ENCODE measurements around the gene PGA5.
"Not testable (repeated sequence)": the region's sequence is repeated elsewhere in the genome, so short reads cannot be mapped to it uniquely, and the experiment has no call there.

DNA sequence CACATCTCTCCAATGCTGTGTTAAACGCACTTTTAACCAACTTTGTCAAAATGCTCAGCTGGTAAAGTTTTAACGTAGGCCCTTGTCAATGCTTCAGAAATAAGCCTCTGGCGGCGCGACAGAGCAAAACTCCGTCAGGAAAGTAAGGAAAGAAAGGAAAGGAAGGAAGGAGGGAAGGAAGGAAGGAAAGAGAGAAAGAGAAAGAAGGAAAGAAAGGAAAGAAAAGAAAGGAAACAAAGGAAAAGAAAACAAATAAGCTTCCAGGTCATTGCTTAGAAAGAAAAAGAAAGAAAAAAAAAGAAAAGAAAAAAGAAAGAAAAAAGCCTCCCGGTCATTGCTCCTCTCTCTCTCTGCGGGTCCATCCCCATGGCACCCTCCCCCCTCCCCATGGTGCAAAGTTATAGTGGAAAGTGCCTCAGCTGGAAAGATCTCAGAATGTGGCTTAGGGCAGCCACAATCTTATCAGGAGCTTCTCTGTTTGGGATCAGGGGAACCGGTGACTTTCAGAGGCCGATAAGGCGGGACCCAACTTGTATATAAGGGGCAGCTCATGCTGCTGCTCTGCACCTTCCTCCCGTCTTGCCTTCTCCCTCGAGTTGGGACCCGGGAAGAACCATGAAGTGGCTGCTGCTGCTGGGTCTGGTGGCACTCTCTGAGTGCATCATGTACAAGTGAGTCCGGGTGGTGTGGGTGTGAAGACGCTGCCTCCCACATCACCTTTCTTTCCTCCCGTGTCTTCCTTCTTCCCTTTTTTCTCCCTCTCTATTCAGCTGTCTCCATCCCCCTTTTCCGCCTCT, 37.8 kb upstream of the PGA5 start, which contains the start of gene PGA3:
- TF ChIP-seq, protein P1, sequence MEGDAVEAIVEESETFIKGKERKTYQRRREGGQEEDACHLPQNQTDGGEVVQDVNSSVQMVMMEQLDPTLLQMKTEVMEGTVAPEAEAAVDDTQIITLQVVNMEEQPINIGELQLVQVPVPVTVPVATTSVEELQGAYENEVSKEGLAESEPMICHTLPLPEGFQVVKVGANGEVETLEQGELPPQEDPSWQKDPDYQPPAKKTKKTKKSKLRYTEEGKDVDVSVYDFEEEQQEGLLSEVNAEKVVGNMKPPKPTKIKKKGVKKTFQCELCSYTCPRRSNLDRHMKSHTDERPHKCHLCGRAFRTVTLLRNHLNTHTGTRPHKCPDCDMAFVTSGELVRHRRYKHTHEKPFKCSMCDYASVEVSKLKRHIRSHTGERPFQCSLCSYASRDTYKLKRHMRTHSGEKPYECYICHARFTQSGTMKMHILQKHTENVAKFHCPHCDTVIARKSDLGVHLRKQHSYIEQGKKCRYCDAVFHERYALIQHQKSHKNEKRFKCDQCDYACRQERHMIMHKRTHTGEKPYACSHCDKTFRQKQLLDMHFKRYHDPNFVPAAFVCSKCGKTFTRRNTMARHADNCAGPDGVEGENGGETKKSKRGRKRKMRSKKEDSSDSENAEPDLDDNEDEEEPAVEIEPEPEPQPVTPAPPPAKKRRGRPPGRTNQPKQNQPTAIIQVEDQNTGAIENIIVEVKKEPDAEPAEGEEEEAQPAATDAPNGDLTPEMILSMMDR (IDR thresholded peaks at IDR 0.05), result not testable (repeated sequence)
- peak in 2 of 3 donors; percentile 77 to 84 for TF ChIP-seq POLR2AphosphoS5 (IDR thresholded peaks at IDR 0.05)
- TF ChIP-seq POLR2A (IDR thresholded peaks at IDR 0.05), result peak in 2 of 4 donors; percentile 37 to 90

Data from stomach (tissue), 4 donors.